Activated B cell treated with CpG ODN at 0.5 μM for 24 hours (primary cell): ENCODE data around the gene ARHGAP6. TPM values are rescaled to one million over a fixed set of nuclear protein-coding genes. Genes with fewer than 3 reads are reported as not detected.

Experiments
- ATAC-seq: fragments of 200-7000 bp; cut with Tn5 transposase; one replicate; pipeline ENCODE4 v1.10.0; 2021; ENCODE audit warnings: low read depth, mild to moderate bottlenecking, moderate library complexity
- CTCF ChIA-PET: fragments of 350-600 bp; sonication (Branson Sonifier 250); formaldehyde crosslinking; loops from one replicate; lab custom pipeline; 2021; ENCODE audit warnings: antibody characterized with exemption; lab: Charles Lee
- POLR2A ChIA-PET: fragments of 350-600 bp; sonication (Branson Sonifier 250); formaldehyde crosslinking; loops from one replicate; lab custom pipeline; 2021; ENCODE audit warnings: antibody characterized with exemption; lab: Charles Lee
- DNase-seq: peaks from one replicate; pipeline ENCODE4 v3.0.0; 2022
- H3K27ac Mint-ChIP-seq: one replicate; pipeline ENCODE4 v1.8.0; 2020; ENCODE audit warnings: mixed read lengths
- H3K27me3 Mint-ChIP-seq: one replicate; pipeline ENCODE4 v1.8.0; 2021; ENCODE audit warnings: mixed read lengths
- H3K36me3 Mint-ChIP-seq: one replicate; pipeline ENCODE4 v1.8.0; 2021; ENCODE audit warnings: low read depth, mixed read lengths
- H3K4me1 Mint-ChIP-seq: one replicate; pipeline ENCODE4 v1.8.0; 2021; ENCODE audit warnings: mixed read lengths
- H3K4me3 Mint-ChIP-seq: one replicate; pipeline ENCODE4 v1.8.0; 2020; ENCODE audit warnings: mild to moderate bottlenecking, mixed read lengths
- H3K9me3 Mint-ChIP-seq: one replicate; pipeline ENCODE4 v1.8.0; 2020; ENCODE audit warnings: mixed read lengths
- CTCF ChIP-seq: fragments of 200-600 bp; IDR thresholded peaks from one replicate; pipeline ENCODE4 v1.8.0; 2022; ENCODE audit warnings: antibody characterized with exemption, mild to moderate bottlenecking
- intact Hi-C: fragments of 100-400 bp; cut with micrococcal nuclease; formaldehyde crosslinking; loops from one replicate; pipeline ENCODE4 v1.15.1; 2024
- total RNA-seq: library from RNA; stranded (reverse); gene quantifications from 2 replicates; pipeline ENCODE4 v1.2.3, GENCODE V29; 2022

ARHGAP6 gene
- total RNA-seq, 1 donor from 2014 or later: 0.42 TPM

DNA sequence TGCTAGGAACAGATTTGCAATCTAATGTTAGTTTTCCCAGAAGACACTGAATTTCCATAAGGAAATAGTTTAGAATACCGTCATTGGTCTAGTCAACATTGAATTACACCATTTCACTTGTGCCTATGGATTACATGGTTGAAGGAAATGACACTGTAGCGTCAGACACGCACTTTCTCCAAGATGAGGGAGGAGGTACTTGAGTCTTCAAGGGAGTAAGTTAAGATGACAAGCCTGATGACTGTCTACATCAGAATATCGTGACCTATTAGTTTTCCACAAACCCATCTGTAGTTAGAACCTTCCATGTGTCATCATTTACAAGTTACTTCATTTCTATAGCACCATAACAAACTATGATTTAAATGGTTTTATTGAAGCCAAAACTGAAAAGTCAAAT lies 218.8 kb downstream of the ARHGAP6 start:
- no peak for DNase-seq
- no peak overlapping the region for H3K27ac Mint-ChIP-seq
- no peaks in the 10 kb centered on the region for H3K4me1 Mint-ChIP-seq
- POLR2A ChIA-PET: no interaction called here
- ATAC-seq: no peak
- H3K9me3 Mint-ChIP-seq: no peaks in the 10 kb centered on the region
- no peak overlapping the region for H3K4me3 Mint-ChIP-seq
- no peak for TF ChIP-seq CTCF
- intact Hi-C loops: no loop called here
- CTCF ChIA-PET: no interaction called here
- H3K27me3 Mint-ChIP-seq: no peaks in the 10 kb centered on the region
- no peaks in the 10 kb centered on the region for H3K36me3 Mint-ChIP-seq

- Mint-ChIP-seq H3K4me3 (no peak overlapping the region), H3K27me3 (no peaks in the 10 kb centered on the region), H3K4me1 (no peaks in the 10 kb centered on the region), H3K9me3 (no peaks in the 10 kb centered on the region), H3K27ac (no peak overlapping the region), H3K36me3 (no peaks in the 10 kb centered on the region)
- POLR2A ChIA-PET: no interaction called here
- intact Hi-C loops: no loop called here
- ATAC-seq (no peak), DNase-seq (no peak)
- no peak for TF ChIP-seq CTCF
- CTCF ChIA-PET: no interaction called here
Observed at GRCh38 chrX:11446336-11446735, 219.4 kb downstream of the ARHGAP6 start.

DNA sequence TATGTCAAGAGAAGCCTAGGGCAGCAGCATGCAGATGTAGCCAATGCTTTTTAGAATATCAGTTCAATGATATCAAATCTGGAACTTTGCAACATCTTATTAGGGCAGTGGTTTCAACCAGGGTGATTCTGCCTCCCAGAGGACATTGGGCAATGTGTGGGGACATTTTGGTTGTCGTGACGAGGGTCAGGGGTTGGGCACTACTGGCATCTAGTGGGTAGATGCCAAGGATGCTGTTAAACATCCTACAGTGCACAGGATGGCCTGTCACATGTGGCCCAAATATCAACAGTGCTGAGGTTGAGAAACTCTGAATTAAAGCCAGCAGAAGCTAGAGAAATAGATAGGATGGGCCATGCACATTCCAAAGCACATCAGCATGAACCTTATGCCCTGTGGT lies 220.2 kb downstream of the ARHGAP6 start:
- H3K27me3 Mint-ChIP-seq: no peaks in the 10 kb centered on the region
- DNase-seq (no peak), ATAC-seq (no peak)
- TF ChIP-seq CTCF: no peak
- no peaks in the 10 kb centered on the region for H3K4me1 Mint-ChIP-seq
- no peak overlapping the region for H3K27ac Mint-ChIP-seq
- ChIA-PET POLR2A (no interaction called here), CTCF (no interaction called here)
- intact Hi-C loops: loop anchor here (1.0 kb wide), 1 partner anchor 301 kb away; no protein-coding TSS in a partner anchor
- no peaks in the 10 kb centered on the region for H3K36me3 Mint-ChIP-seq
- H3K9me3 Mint-ChIP-seq: no peaks in the 10 kb centered on the region
- no peak overlapping the region for H3K4me3 Mint-ChIP-seq

- H3K27me3 Mint-ChIP-seq: no peaks in the 10 kb centered on the region
- POLR2A ChIA-PET: no interaction called here
Observed at GRCh38 chrX:11444052-11444451, 221.7 kb downstream of the ARHGAP6 start.

GRCh38 chrX:11439846-11440245 lies 225.9 kb downstream of the ARHGAP6 start:
- Mint-ChIP-seq H3K9me3 (no peaks in the 10 kb centered on the region), H3K36me3 (no peaks in the 10 kb centered on the region), H3K27me3 (no peaks in the 10 kb centered on the region), H3K27ac (no peak overlapping the region), H3K4me3 (no peak overlapping the region), H3K4me1 (no peaks in the 10 kb centered on the region)
- POLR2A ChIA-PET: no interaction called here
- CTCF ChIA-PET: no interaction called here
- ATAC-seq (no peak), DNase-seq (no peak)
- intact Hi-C loops: no loop called here
- TF ChIP-seq CTCF: no peak

More at GRCh38 chrX:11444052-11444451, 221.7 kb downstream of the ARHGAP6 start:
- Mint-ChIP-seq H3K9me3 (no peaks in the 10 kb centered on the region), H3K4me3 (no peak overlapping the region), H3K36me3 (no peaks in the 10 kb centered on the region), H3K4me1 (no peaks in the 10 kb centered on the region), H3K27ac (no peak overlapping the region)
- ATAC-seq (no peak), DNase-seq (no peak)
- intact Hi-C loops: no loop called here
- CTCF ChIA-PET: no interaction called here
- no peak for TF ChIP-seq CTCF
